ENCODE results near the gene GRK3.

Gene GRK3

DNA sequence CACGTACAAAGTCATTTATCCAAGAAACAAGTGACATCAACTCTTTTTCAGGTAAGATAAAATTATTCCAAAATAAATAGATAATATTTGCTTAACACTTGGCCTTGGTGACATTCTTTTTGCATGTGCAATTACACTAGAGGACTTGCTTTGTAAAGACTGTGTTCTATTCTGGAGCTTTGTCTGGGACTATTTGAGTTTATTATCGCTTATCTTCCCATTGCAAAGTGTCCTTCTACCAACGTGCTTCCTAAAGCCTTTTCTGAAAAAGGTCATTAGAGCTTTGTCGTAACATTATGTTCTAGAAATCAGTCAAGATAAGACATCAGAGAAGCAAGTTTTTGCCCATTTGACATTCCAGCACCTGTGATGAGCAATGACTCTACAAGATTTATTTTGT, 99.2 kb downstream of the GRK3 start:
- no peak for DNase-seq (ENCODE audit: low spot score)

DNA sequence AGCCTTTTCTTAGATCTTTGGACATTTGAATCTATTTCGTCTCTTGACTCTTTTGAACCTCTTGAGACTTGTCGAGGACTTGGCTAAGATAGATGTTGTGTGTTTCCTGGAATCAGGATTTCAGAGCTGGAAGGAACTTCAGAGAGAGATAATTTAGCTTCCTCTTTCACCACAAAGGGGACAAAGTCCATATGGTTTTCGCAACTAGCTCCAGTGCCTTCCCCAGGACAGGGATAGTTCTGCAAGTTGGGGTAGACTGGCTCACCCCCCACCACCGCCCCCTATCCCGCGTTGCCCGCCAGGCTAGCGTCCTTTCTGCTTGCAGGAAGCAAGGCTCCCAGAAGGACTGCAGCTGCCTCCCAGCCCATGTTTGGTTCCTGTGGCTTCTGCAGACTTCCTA, 101.8 kb downstream of the GRK3 start:
- no peak for DNase-seq (ENCODE audit: low spot score)

DNA sequence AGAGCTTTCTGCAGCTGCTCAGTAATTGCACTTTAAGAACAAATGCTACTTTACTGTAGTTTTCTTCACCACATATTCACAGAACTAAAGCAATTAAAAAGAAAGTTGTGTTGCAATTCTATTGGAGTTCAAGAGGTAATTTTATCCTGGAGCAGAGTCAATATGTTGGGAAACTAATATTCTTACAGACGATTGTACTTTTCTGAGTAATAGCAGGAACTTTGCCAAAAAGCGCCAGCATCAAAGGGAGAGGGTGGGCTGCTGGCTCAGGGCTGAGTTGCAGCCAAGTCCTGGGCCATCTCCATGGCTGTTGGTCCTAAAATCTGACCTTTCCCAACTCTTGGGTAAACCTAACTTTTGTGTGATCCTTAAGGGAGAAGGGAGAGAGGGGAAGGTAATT, 104.0 kb downstream of the GRK3 start:
- no peak for DNase-seq (ENCODE audit: low spot score)

DNA sequence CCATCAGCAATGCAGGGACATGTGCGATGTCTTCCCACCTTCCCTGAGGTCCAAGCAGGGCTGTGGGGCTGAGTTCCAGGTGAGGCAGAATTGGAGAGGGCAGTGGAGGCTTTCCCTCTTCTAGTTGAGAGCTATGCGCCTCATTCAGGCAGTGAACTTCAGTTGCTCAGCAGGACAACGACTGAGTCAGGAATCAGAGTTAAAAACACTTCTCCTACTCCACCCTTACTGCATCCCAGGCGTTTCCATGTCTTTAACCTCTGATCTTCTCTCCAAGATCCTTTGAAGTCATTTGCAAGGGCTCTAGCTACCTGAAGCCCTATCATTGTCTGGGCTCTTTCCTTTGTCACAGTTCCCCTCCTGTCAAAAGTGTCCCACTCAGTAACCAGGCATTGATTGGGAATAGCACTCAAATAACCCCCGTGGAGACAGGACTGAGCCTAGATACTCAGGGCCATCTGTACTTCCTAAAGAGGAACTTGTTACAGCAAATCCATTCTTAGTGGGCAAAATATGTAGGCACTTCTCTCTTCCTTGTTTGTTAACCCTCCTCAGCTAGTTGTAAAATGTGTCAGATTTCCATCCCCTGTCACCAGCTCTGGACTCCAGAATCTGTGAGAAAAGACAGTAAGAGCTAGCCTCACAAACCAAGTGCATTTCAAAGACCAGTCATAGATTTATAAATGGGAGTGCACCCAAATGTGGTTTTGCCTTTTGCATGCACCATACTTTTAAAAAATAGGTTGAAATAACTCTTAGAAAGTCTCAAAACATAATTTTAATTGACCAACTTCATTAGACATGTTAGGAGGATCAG, 105.0 kb downstream of the GRK3 start:
- no peak for DNase-seq (ENCODE audit: low spot score)

DNA sequence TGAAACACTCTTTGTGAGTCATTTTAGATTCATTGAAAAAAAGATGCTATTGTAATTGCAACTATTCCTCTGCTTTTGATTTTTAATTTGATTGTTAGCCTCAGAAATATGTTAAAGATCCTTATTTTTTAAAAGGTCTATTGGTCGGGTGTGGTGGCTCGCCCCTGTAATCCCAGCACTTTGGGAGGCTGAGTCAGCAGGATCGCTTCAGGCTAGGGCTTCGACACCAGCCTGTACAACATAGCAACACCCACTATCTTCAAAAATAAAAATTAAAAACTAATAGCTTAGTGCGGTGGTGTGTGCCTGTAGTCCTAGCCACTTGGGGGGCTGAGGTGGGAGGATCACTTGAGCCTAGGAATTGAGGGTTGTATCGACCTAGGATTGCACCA, 105.6 kb downstream of the GRK3 start:
- no peak for DNase-seq (ENCODE audit: low spot score)

DNA sequence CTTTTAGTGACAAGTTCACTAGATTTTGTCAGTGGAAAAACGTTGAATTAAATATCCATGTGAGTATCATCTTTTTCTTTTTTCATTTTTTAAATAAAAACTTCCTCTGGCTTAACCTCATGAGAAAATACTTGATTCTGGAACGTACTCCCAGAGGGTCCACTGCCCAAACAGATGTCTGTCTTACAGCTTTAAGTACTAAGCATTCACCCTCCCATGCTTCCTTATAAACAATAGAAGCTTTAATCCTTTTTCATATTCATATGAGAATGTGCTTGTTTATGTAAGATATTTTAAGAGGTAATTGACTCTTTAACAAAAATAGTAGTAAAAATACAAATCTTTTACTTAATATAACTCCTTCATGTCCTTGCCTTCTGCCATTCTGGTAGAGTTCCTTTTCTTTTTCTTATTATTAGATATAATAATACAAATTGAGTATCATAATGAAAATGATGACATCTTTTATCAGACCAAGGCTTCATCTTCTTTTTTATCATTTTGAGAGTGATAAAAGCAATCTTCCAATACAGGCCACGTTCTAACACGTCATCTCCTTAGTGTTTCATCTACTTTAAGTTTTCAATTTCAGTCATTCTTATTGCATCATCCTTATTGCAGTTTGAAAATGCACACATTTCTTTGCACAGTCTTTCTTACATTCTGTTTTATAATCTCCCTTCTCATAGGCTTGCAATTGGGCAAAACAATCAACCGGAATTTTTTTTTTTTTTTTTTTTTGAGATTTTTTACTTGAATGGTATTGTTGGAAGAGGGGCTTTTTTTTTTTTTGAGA, 108.0 kb downstream of the GRK3 start:
- DNase-seq (ENCODE audit: low spot score) = no peak

DNA sequence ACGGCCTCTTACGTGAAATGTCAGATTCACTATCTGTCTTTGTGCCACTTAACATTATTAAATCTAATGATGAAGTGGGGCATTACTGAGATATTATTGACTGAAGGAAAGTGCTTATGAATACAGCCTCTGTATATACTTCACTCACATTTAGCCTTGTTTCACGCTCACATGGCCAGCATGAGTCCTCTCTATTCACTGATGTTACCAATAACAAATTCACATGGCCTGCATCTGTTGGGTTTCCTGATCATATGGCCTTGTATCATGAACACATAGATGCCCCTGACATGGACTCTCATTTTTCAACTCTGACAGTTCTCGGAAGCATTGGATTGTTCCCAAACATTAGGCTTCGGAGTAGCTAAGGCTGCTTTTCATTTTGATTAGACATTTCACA, 109.2 kb downstream of the GRK3 start:
- no peak for DNase-seq (ENCODE audit: low spot score)

DNA sequence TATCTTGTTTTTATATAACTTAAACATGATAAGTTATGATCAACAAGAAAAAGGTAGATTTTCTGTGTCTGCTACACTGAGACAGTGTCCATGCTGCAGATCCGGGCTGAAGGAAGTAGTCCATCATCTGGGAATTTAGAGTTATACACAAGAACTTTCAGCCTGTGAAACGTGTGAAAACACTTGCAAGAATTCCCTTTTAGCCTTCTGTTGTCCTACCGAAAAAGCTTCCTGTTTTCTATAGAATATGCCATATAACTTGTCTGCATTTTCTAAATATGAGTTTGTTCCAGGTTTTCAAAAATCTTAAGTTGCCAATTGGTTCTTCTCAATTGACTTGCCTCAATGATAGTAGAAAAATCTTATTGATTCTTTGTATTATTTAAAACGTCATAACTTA, 113.2 kb downstream of the GRK3 start:
- DNase-seq (ENCODE audit: low spot score) = no peak

DNA sequence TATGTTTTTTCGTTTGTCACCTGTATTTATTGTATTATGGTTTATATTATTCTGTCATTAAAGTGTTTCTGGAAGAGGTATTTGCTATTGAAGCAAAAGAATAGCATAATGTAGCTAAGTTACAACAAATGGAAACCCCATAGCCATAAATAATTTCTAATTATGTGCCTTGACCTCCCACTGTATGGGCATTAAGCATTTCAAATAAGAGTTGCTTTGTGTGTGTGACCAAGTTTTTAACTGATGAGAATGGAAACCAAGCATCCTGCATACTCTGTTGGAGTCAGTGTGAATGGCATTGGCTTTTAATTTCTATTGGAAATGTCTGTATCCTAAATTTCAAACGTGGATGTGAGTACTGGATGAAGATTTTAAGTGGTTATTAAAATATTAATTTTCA, 115.6 kb downstream of the GRK3 start:
- no peak for DNase-seq (ENCODE audit: low spot score)

DNA sequence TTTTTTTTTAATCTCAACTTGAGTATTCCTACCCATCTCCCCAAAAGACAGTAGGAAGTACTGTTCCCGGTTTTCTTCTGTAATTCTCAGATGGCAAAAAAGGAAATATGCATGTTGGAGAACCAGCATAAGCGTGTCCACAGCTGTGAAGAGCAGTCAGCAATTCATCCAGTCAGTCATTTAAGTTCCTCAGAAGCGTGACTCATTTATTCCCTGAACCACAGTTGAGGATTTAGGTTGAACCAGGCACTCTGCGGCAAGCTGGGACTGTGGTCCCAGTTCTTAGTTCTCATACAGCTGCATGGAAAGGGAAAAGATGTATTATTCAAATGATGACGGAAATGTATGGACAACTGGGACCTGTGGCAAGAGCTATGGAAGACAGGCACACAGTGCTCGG, 116.5 kb downstream of the GRK3 start:
- no peak for DNase-seq (ENCODE audit: low spot score)

DNA sequence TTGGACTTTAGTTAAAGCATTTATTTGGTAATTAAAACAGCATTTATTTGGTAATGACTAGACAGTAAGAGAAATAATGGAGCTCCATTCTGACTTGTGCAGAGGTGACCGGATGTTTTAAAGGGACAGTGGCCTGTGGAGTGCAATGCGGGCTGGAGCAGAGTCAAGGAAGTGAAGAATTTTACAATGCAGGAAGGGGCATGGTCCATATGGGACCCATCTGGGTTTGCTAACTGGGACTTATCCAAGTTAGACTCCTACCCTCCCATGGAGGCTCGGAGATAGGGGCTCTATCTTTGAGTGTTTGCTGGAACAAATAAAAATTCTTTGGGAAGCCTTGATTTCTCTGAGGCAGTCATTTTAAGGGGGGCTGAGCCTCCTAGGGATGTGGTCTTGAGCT, 117.6 kb downstream of the GRK3 start:
- no peak for DNase-seq (ENCODE audit: low spot score)

DNA sequence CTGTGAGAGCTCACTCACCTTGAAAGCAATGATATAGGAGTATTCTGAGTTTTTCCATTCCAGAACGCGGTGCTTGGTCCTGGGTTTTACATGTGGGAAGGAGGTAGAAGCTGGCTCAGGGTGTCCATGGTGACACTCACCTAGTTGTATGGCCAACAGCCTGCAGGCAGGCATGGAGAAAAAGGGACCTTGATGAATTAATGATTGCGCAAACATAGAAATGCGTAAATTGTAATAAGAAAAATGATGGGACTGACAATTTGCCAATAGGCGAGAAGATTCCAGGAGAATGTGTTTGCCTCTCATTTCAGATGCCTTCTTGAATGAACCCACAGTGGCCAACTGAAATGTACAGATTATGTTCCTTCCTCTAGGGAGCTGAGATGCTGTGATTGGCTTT, 124.2 kb downstream of the GRK3 start:
- DNase-seq (ENCODE audit: low spot score) = no peak

DNA sequence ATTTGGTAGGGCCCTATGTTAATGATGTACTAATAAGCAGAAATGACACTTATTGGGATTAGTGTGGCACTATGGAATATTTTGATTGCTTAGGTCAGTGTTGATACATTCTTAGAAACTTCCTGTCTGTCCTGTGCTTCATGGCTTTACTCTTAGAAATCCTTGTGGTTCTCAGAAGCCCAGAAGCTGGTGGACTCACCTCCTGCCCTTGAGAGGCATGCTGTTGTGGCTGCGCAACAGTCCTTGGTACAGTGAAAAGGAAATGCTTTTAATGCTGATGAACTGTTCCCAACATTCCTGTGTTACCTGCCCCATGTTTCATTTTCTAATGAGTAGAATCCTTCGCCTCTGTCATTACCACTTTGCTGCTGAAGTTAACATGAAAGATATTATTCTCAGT, 125.2 kb downstream of the GRK3 start:
- no peak for DNase-seq (ENCODE audit: low spot score)

DNA sequence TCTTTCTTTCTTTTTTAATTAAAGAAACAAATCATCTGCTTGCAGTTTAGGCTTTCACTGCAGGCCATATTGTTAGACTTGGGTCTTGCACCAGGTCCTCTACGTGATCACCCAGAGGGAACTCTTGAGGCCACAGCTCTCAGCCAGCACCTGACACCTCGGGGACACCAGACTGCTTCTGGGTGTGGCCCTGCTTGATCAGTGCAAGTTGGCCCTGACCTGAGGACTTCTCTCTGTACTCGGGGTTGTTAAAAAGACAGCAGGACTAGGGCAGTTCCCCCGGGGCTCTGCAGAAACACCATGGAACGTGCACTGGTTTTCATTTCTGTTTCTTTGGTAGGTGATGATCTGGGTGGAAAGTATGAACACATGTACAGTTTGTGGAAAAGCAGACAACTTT, 126.3 kb downstream of the GRK3 start:
- no peak for DNase-seq (ENCODE audit: low spot score)

DNA sequence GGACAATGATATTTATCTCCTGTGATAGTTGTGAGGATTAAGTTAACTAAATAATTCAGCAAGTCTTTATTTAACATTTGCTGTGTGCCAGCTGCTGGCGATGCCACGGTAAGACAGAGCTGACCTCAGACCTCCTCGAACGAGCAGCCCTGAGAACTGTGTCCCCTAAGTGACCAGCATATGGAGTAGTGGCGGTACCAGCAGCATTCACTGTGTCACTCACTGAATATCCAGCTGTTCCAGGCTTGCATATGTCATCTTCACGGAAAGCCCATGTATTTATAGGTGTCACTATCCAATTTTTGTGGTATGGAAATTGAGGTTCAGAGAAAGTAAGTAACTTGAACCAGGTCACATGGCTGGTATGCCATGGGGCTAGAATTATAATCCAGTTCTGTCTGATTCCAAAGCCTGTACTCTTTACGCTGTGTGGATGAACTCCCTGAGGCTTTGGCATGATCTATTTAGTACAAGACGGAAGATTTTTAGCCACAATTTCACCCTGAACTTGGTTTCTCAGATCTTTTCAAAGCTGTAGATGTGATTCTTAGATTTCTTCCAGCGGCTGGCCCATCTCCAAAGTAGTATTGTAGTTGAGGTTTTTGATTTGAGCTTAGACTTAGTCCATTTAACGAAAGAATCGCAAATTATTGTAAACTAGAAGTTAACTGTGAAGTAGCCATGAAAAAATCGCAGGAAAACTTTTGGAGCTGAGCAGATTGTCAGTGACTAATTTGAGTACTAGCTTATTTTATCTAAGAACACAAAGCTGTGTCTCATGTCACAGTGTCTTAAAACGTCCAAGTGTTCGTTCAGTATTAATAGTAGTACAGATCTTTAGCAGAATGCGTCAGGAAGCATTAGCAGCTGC, 128.2 kb downstream of the GRK3 start:
- no peak for DNase-seq (ENCODE audit: low spot score)

DNA sequence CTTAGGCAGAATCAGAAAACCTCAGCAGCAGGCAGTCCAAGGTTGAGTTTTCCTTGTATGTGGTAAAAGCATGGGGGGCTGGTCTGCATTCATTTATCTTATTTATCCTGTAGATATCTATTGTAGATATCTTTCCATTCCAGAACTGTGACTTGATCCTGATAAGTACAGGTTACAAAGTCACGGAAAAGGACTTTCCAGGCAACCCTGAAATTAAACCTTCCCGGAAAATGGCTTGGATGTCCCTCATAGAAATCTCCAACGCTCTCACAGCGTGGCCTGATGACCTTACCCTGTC, 128.7 kb downstream of the GRK3 start:
- DNase-seq (ENCODE audit: low spot score) = no peak

DNA sequence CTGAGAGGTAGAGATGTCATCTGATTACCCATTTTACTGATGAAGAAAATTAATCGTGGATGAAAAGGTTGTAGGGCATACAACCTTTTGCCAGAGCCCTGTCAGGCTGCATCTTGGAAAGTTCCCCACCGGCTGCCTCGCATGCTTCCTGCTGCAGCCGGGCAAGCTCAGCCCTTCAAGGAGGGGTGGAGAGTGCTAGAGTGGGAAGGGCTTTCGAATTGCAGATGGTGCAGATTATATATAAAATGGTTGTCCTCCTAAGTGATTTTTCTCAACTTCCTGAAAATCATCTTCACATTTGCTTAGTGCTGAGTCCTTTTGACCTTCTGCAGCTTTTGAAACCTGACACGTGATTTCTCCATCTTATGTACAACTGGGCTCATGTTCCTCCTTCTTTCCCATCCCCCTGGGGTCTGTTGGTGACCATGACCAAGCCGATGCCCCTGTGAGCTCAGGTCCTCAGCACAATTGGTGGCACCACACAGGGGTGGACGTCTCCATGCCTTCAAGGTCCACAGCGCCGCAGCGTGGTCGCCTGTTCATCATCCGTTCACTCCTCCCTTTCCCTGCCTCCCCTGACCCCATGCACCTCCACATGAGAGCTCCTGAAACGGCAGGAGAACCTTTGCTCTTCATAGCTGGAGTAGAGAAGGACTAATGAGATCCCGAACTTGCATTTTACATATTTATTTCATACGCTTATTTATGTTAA, 129.9 kb downstream of the GRK3 start:
- no peak for DNase-seq (ENCODE audit: low spot score)

DNA sequence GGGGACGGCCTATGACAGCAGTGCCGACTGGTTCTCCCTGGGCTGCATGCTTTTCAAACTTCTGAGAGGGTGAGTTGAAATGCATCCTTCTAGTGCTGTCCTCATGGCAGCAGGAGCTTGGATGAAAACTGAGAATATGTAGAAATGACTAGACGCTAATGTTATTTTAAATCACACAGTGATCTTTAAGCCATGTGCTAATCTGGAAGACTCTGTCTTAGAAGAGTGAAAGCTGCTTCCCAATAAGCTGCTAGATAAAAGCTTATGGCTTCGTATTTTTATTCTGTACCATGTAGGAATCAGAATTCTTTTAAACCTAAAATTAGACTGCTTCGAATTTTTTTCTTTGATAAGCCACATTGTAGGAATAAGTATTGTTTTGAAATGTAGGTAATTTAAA, 130.7 kb downstream of the GRK3 start:
- DNase-seq (ENCODE audit: low spot score) = no peak

DNA sequence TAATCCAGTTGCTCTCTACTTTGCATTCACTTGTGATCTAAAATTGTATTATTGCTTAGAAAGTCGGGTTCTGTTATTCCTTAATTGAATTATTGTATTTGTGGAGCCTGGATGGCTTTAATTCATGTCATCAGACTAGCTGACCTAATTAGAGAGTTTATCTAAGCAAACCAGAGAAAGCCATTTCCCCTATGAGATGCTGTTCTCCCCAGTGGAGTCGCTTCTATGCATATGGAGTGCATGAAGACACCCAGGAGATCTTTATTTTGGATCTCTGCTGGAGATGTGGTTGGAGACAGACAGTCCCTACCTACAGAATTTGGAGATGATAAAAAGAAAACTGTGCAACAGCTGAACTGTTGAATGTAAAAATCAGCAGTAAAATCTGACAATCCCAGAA, 132.3 kb downstream of the GRK3 start:
- DNase-seq (ENCODE audit: low spot score) = no peak

DNA sequence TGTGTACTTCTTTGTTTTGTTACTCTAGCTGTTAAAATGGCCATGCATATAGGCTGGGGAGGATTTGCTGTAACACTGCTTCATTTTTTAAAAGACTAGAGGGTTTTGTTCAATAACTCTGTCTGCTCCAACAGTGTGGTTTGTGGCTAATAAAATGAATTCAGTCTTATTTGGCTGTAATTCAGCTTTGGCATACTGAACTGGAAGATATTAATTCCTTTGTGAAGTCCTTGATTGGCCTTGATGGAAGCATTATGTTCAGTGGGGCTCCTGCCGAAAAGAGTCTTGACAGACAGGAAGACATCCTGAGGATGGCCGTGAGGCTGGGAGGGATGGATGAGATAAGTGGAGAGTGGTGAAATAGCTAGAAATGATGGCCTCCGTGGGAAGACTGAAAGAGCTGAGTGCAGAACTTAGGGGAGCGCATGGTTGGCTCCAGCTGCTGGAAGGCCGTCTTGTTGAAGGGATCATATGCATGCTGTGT, 132.7 kb downstream of the GRK3 start:
- peak; percentile 53 for DNase-seq (ENCODE audit: low spot score)

DNA sequence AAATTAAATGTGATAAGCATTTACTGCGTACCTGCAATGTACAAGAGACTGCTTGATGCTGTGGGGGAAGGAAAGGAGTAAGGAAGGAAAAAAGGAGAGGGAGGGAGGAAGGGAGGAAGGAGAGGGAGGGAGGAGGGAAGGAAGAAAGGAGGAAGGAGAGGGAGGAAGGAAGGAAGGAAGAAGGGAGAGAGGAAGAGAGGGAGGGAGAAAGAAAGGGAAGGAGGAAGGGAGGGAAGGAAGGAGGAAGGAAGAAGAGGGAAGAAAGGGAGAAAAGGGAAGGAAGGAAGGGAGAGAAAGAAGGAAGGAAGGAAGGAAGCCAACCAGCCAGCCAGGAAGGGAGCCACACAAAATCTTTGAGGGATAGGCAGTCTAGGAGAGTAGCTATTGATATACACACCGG, 133.5 kb downstream of the GRK3 start:
- no peak for DNase-seq (ENCODE audit: low spot score)

DNA sequence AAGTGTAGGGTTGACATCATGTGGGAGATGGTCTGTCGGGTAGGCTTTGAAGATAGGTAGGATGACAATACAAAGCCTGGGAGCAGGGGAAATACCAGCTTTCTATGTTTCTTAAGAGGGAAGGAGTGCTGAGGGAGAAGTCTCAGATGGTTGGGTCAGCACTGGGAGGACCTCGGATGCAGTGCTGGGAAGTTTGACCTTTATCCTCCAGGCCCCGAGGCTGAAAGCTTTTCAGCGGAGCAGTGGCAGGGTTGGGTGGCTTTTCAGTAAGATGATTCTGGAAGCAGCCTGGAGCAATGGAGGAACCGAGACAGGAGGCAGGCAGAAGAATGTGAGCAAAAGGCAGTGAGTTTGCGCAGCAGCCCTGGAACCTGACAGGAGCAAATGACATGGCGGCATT, 134.0 kb downstream of the GRK3 start:
- DNase-seq (ENCODE audit: low spot score) = no peak

Measured in pons (tissue), 1 donor.